OCI-LY1 (cell line): ENCODE results near the gene MACROD2.

Experiments
- H2AFZ ChIP-seq: fragments of 200-600 bp; sonication (generic), shearing (Covaris generic); 2 replicates; pipeline ENCODE4 v1.6.0; 2014; ENCODE audit warnings: antibody characterized with exemption, mild to moderate bottlenecking, low read length
- H3F3A ChIP-seq: fragments of 200-600 bp; sonication (generic), shearing (Covaris generic); 2 replicates; pipeline ENCODE4 v1.6.0; 2014; ENCODE audit warnings: mild to moderate bottlenecking, antibody characterized with exemption, low read length, moderate library complexity; ENCODE audit not compliant: insufficient read depth
- H3K27ac ChIP-seq: fragments of 200-600 bp; sonication (generic); 2 replicates; pipeline ENCODE4 v1.5.1; 2014; ENCODE audit warnings: low read length, mixed run types, mild to moderate bottlenecking, low read depth; ENCODE audit not compliant: poor library complexity, severe bottlenecking
- H3K27me3 ChIP-seq: fragments of 200-600 bp; sonication (generic); 2 replicates; pipeline ENCODE4 v1.6.0; 2014; ENCODE audit warnings: antibody characterized with exemption, mild to moderate bottlenecking, low read length, moderate library complexity; ENCODE audit not compliant: insufficient read depth
- H3K36me3 ChIP-seq: fragments of 200-600 bp; sonication (generic); 2 replicates; pipeline ENCODE4 v1.6.1; 2014; ENCODE audit warnings: mild to moderate bottlenecking, antibody characterized with exemption, low read length, moderate library complexity, mixed read lengths; ENCODE audit not compliant: insufficient read depth
- H3K4me1 ChIP-seq: fragments of 200-600 bp; sonication (generic); 2 replicates; pipeline ENCODE4 v1.5.1; 2014; ENCODE audit warnings: mild to moderate bottlenecking, low read length, moderate library complexity; ENCODE audit not compliant: insufficient read depth, severe bottlenecking
- H3K4me2 ChIP-seq: fragments of 200-600 bp; sonication (generic), shearing (Covaris generic); 2 replicates; pipeline ENCODE4 v1.6.1; 2014; ENCODE audit warnings: low read length
- H3K4me3 ChIP-seq: fragments of 200-600 bp; sonication (generic); 2 replicates; pipeline ENCODE4 v1.5.1; 2014; ENCODE audit warnings: low read length, low read depth, mild to moderate bottlenecking, mixed read lengths; ENCODE audit not compliant: poor library complexity, severe bottlenecking
- H3K79me2 ChIP-seq: fragments of 200-600 bp; shearing (Covaris generic); 2 replicates; pipeline ENCODE4 v1.6.1; 2016; ENCODE audit warnings: mixed run types, low read length, mixed read lengths; ENCODE audit not compliant: insufficient read depth
- H3K9ac ChIP-seq: fragments of 200-600 bp; sonication (generic), shearing (Covaris generic); 2 replicates; pipeline ENCODE4 v1.6.1; 2014; ENCODE audit warnings: mild to moderate bottlenecking, low read length, mixed read lengths
- H3K9me2 ChIP-seq: fragments of 200-600 bp; sonication (generic), shearing (Covaris generic); 2 replicates; pipeline ENCODE4 v1.6.1; 2014; ENCODE audit warnings: low read depth, mild to moderate bottlenecking, low read length, mixed read lengths
- H3K9me3 ChIP-seq: fragments of 200-600 bp; shearing (Covaris generic); 2 replicates; pipeline ENCODE4 v1.6.1; 2014; ENCODE audit warnings: low read length, mixed read lengths
- H4K20me1 ChIP-seq: fragments of 200-600 bp; sonication (generic), shearing (Covaris generic); 2 replicates; pipeline ENCODE4 v1.6.0; 2016; ENCODE audit warnings: mild to moderate bottlenecking, low read length; ENCODE audit not compliant: insufficient read depth
- EZH2 ChIP-seq: fragments of 200-600 bp; sonication (generic), shearing (Covaris generic); IDR thresholded peaks from 2 replicates; pipeline ENCODE4 v1.8.0; 2017; ENCODE audit warnings: borderline replicate concordance, mixed run types, mild to moderate bottlenecking, antibody characterized with exemption, low read length, moderate library complexity, mixed read lengths
- TF ChIP-seq, protein P1 (sequence below): fragments of 200-600 bp; sonication (generic), shearing (Covaris generic); IDR thresholded peaks from 2 replicates; pipeline ENCODE4 v1.5.1; 2017; ENCODE audit warnings: mild to moderate bottlenecking, antibody characterized with exemption, low read length, moderate library complexity, mixed read lengths

MACROD2 gene

DNA sequence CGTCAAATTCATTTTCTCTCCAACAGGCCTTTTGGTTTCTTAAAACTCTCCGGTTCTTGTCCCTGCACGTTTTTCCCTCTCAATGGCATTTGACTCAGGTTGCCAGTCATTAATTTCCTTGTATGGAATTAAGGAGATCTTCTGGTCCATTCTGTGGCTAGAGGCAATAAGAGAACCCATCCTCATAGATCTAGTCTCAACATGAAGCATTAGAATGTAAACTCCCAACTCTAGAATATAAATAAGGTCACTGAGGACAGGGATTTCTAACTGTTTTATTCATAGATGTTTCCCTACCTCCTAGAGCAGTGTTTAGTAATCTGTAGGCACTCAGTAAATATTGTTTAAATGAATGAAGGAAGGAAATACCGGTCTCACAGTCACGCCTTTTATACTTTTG, 527.3 kb downstream of the MACROD2 start:
- Histone ChIP-seq H3K9me2 (no peaks in the 10 kb centered on the region), H3F3A (no peaks in the 10 kb centered on the region), H3K27ac (no peak overlapping the region), H3K9me3 (no peaks in the 10 kb centered on the region), H2AFZ (no peak overlapping the region), H3K4me2 (no peak overlapping the region), H3K27me3 (no peaks in the 10 kb centered on the region), H3K79me2 (no peaks in the 10 kb centered on the region), H3K4me1 (no peaks in the 10 kb centered on the region), H3K4me3 (no peak overlapping the region), H4K20me1 (no peaks in the 10 kb centered on the region), H3K9ac (no peak overlapping the region), H3K36me3 (no peaks in the 10 kb centered on the region)
- TF ChIP-seq, protein P1, sequence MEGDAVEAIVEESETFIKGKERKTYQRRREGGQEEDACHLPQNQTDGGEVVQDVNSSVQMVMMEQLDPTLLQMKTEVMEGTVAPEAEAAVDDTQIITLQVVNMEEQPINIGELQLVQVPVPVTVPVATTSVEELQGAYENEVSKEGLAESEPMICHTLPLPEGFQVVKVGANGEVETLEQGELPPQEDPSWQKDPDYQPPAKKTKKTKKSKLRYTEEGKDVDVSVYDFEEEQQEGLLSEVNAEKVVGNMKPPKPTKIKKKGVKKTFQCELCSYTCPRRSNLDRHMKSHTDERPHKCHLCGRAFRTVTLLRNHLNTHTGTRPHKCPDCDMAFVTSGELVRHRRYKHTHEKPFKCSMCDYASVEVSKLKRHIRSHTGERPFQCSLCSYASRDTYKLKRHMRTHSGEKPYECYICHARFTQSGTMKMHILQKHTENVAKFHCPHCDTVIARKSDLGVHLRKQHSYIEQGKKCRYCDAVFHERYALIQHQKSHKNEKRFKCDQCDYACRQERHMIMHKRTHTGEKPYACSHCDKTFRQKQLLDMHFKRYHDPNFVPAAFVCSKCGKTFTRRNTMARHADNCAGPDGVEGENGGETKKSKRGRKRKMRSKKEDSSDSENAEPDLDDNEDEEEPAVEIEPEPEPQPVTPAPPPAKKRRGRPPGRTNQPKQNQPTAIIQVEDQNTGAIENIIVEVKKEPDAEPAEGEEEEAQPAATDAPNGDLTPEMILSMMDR = no peak
- TF ChIP-seq EZH2 = no peak

DNA sequence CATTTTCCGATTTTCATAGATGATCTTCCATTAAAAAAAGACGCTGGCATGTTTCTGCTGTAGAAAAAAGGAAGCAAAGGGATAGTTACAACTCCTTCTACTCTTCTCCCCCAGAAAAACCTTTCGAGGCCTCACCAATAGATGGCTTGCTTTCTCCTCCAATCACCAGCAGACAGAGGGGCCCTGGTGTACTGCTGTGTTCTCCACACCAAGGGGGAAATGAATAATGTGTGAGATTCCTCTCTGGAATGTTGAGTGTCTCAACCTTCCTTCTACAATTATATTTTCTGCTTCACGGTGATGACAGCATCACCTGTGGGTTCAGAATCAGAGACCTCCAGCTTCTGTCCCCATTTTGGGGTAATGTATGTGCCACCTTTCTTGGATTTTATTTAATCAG, 527.8 kb downstream of the MACROD2 start:
- Histone ChIP-seq H2AFZ (no peak overlapping the region), H3K9me3 (no peaks in the 10 kb centered on the region), H3F3A (no peaks in the 10 kb centered on the region), H3K27ac (no peak overlapping the region), H3K9me2 (no peaks in the 10 kb centered on the region), H3K4me2 (no peak overlapping the region), H3K27me3 (no peaks in the 10 kb centered on the region), H3K4me1 (no peaks in the 10 kb centered on the region), H3K79me2 (no peaks in the 10 kb centered on the region), H4K20me1 (no peaks in the 10 kb centered on the region), H3K4me3 (no peak overlapping the region), H3K9ac (no peak overlapping the region), H3K36me3 (no peaks in the 10 kb centered on the region)
- TF ChIP-seq, protein P1 = no peak
- no peak for TF ChIP-seq EZH2

DNA sequence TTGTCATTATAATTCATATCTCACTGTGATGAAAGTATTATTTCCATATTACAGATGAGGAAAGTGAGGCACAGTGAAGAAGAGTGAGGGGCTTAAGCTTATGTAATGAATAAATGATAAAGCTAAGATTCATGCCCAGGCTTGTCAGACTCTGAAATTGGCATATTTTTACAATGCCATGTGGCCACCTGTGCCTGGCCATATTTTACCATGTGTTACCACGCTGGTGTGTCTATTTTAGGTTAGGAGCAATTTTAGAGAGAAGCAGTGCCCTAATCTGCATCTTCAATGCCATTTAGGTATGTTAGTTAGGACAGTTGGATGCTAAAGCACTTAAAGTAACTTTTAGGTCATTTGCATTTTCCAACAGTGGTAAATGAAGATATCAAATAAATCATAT, 530.1 kb downstream of the MACROD2 start:
- TF ChIP-seq, protein P1 = no peak
- no peak for TF ChIP-seq EZH2
- Histone ChIP-seq H3K9ac (no peak overlapping the region), H3F3A (no peaks in the 10 kb centered on the region), H3K27ac (no peak overlapping the region), H3K4me3 (no peak overlapping the region), H3K79me2 (no peaks in the 10 kb centered on the region), H3K4me2 (no peak overlapping the region), H3K9me2 (no peaks in the 10 kb centered on the region), H3K9me3 (no peaks in the 10 kb centered on the region), H3K36me3 (no peaks in the 10 kb centered on the region), H3K27me3 (no peaks in the 10 kb centered on the region), H3K4me1 (no peaks in the 10 kb centered on the region), H4K20me1 (no peaks in the 10 kb centered on the region), H2AFZ (no peak overlapping the region)
